SK-N-SH treated with all-trans-retinoic acid at 6 μM for 48 hours (cell line): ENCODE measurements around the gene CCDC85C.

Experiments
- ATAC-seq: fragments of 200-7000 bp; cut with Tn5 transposase; 3 replicates; pipeline ENCODE4 v1.9.1; 2020; ENCODE audit warnings: mild to moderate bottlenecking, moderate library complexity
- ARNTL ChIP-seq: fragments of 450-650 bp; formaldehyde crosslinking; IDR thresholded peaks from 2 replicates; pipeline ENCODE4 v1.5.0; 2020; ENCODE audit warnings: low read depth, mild to moderate bottlenecking, moderate library complexity, borderline replicate concordance
- BACH2 ChIP-seq: fragments of 250-450 bp; sonication (Bioruptor Pico); IDR thresholded peaks from 2 replicates; pipeline ENCODE4 v1.9.0; 2021; ENCODE audit warnings: mild to moderate bottlenecking, borderline replicate concordance
- ESRRG ChIP-seq: fragments of 250-450 bp; sonication (Bioruptor Pico); IDR thresholded peaks from 2 replicates; pipeline ENCODE4 v1.6.1; 2021; ENCODE audit warnings: mild to moderate bottlenecking
- GLIS3 ChIP-seq: fragments of 250-450 bp; sonication (Bioruptor Pico); IDR thresholded peaks from 2 replicates; pipeline ENCODE4 v1.5.0; 2020; ENCODE audit warnings: mild to moderate bottlenecking, moderate library complexity
- ISL1 ChIP-seq: fragments of 250-450 bp; sonication (Bioruptor Pico); IDR thresholded peaks from 2 replicates; pipeline ENCODE4 v2.1.2; 2022; ENCODE audit warnings: mild to moderate bottlenecking, moderate library complexity
- OSR1 ChIP-seq: fragments of 250-450 bp; sonication (Bioruptor Pico); IDR thresholded peaks from 2 replicates; pipeline ENCODE4 v1.8.0; 2022; ENCODE audit warnings: moderate library complexity, mild to moderate bottlenecking, inconsistent platforms
- PPARA ChIP-seq: fragments of 250-450 bp; sonication (Bioruptor Pico); IDR thresholded peaks from 2 replicates; pipeline ENCODE4 v1.5.0; 2020; ENCODE audit warnings: mild to moderate bottlenecking, borderline replicate concordance
- SNAI2 ChIP-seq: fragments of 250-450 bp; sonication (Bioruptor Pico); IDR thresholded peaks from 2 replicates; pipeline ENCODE4 v1.5.0; 2020; ENCODE audit warnings: mild to moderate bottlenecking, moderate library complexity
- TCF4 ChIP-seq: fragments of 250-450 bp; sonication (Bioruptor Pico); IDR thresholded peaks from 2 replicates; pipeline ENCODE4 v1.8.0; 2021; ENCODE audit warnings: mild to moderate bottlenecking, moderate library complexity, borderline replicate concordance
- TOX ChIP-seq: fragments of 250-450 bp; sonication (Bioruptor Pico); IDR thresholded peaks from 2 replicates; pipeline ENCODE4 v1.8.0; 2021; ENCODE audit warnings: mild to moderate bottlenecking, moderate library complexity, borderline replicate concordance
- ZC3H10 ChIP-seq: fragments of 250-450 bp; sonication (Bioruptor Pico); IDR thresholded peaks from 2 replicates; pipeline ENCODE4 v1.5.1; 2021; ENCODE audit warnings: mild to moderate bottlenecking, moderate library complexity
- ZFP3 ChIP-seq: fragments of 250-450 bp; sonication (Bioruptor Pico); IDR thresholded peaks from 2 replicates; pipeline ENCODE4 v1.5.0; 2020; ENCODE audit warnings: mild to moderate bottlenecking, moderate library complexity
- ZFP30 ChIP-seq: fragments of 450-650 bp; formaldehyde crosslinking; IDR thresholded peaks from 2 replicates; pipeline ENCODE4 v1.5.0; 2022; ENCODE audit warnings: mild to moderate bottlenecking, moderate library complexity
- ZNF565 ChIP-seq: fragments of 450-650 bp; formaldehyde crosslinking; conservative IDR thresholded peaks from 2 replicates; pipeline ENCODE4 v1.5.0; 2020; ENCODE audit warnings: low read depth, mild to moderate bottlenecking, moderate library complexity
- ZNF70 ChIP-seq: fragments of 450-650 bp; formaldehyde crosslinking; IDR thresholded peaks from 2 replicates; pipeline ENCODE4 v1.5.0; 2020; ENCODE audit warnings: mild to moderate bottlenecking, moderate library complexity
- ZNF8 ChIP-seq: fragments of 450-650 bp; formaldehyde crosslinking; IDR thresholded peaks from 2 replicates; pipeline ENCODE4 v1.5.0; 2020; ENCODE audit warnings: mild to moderate bottlenecking, moderate library complexity
- TF ChIP-seq, protein P1 (sequence below): fragments of 250-450 bp; sonication (Bioruptor Pico); IDR thresholded peaks from 2 replicates; pipeline ENCODE4 v1.5.1; 2020; ENCODE audit warnings: low read depth, mild to moderate bottlenecking, moderate library complexity
- TF ChIP-seq, protein P2 (sequence below): fragments of 250-450 bp; sonication (Bioruptor Pico); IDR thresholded peaks from 2 replicates; pipeline ENCODE4 v1.5.0; 2020; ENCODE audit warnings: mild to moderate bottlenecking, moderate library complexity
- TF ChIP-seq, protein P3 (sequence below): fragments of 250-450 bp; sonication (Bioruptor Pico); IDR thresholded peaks from 2 replicates; pipeline ENCODE4 v1.5.1; 2021; ENCODE audit warnings: mild to moderate bottlenecking, moderate library complexity
- TF ChIP-seq, protein P4 (sequence below): fragments of 250-450 bp; sonication (Bioruptor Pico); IDR thresholded peaks from 2 replicates; pipeline ENCODE4 v1.8.0; 2020; ENCODE audit warnings: mild to moderate bottlenecking, moderate library complexity, borderline replicate concordance

Gene CCDC85C

DNA sequence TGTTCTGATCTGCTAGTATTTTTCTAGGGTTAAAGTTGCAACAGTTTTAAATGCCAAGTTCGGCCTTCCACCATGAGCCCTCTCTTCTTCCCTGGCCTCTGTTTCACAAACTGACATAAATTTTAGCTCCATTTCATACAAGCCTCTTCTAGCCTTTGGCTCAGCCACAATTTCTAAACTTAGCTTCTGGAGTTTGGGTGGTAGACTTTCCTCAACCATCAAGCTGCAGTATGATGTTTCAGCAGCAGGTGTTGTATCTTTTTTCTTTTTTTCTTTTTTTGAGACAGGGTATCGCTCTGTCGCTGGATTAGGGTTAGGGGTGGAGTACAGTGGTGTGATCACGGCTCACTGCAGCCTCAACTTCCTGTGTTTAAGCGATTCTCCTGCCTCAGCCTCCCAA, 152.8 kb downstream of the CCDC85C start:
- no peak for TF ChIP-seq ZNF565
- no peak for TF ChIP-seq ZFP3
- TF ChIP-seq PPARA (CRISPR knock-in tag): no peak
- TF ChIP-seq, all 23 proteins: peak for 0
- no peak for ATAC-seq

DNA sequence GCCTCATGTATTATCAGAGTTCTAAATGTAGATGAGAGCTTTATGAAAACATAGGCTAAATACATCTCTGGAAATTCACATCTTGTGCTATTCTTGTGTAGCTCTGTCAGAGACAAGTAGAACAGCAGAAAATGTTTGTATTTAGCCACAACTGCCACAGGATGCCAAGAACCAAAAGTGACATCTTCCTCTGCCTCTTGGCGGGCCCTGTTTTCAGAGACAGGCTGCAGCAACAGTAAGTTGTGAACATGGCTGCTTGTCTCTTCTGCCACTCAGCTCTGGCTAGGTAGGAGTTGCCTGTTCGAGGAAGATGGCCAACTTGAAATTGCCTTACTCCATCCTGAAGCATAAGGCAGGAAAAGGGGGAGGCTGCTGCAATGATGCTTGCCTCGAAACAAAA, 153.7 kb downstream of the CCDC85C start:
- no peak for ATAC-seq

More for the DNA sequence above, 153.7 kb downstream of the CCDC85C start:
- no peak for TF ChIP-seq ZFP3
- no peak for TF ChIP-seq PPARA (CRISPR knock-in tag)
- TF ChIP-seq ZC3H10 (CRISPR knock-in tag): no peak
- TF ChIP-seq ZNF70 (CRISPR knock-in tag): no peak
- no peak for TF ChIP-seq ARNTL (CRISPR knock-in tag)
- TF ChIP-seq OSR1 (CRISPR knock-in tag): no peak
- TF ChIP-seq TOX (CRISPR knock-in tag): no peak
- TF ChIP-seq, protein P1, sequence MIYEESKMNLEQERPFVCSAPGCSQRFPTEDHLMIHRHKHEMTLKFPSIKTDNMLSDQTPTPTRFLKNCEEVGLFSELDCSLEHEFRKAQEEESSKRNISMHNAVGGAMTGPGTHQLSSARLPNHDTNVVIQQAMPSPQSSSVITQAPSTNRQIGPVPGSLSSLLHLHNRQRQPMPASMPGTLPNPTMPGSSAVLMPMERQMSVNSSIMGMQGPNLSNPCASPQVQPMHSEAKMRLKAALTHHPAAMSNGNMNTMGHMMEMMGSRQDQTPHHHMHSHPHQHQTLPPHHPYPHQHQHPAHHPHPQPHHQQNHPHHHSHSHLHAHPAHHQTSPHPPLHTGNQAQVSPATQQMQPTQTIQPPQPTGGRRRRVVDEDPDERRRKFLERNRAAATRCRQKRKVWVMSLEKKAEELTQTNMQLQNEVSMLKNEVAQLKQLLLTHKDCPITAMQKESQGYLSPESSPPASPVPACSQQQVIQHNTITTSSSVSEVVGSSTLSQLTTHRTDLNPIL (CRISPR knock-in tag): no peak
- no peak for TF ChIP-seq ZNF8 (CRISPR knock-in tag)
- TF ChIP-seq TCF4 (CRISPR knock-in tag): no peak
- TF ChIP-seq, protein P2, sequence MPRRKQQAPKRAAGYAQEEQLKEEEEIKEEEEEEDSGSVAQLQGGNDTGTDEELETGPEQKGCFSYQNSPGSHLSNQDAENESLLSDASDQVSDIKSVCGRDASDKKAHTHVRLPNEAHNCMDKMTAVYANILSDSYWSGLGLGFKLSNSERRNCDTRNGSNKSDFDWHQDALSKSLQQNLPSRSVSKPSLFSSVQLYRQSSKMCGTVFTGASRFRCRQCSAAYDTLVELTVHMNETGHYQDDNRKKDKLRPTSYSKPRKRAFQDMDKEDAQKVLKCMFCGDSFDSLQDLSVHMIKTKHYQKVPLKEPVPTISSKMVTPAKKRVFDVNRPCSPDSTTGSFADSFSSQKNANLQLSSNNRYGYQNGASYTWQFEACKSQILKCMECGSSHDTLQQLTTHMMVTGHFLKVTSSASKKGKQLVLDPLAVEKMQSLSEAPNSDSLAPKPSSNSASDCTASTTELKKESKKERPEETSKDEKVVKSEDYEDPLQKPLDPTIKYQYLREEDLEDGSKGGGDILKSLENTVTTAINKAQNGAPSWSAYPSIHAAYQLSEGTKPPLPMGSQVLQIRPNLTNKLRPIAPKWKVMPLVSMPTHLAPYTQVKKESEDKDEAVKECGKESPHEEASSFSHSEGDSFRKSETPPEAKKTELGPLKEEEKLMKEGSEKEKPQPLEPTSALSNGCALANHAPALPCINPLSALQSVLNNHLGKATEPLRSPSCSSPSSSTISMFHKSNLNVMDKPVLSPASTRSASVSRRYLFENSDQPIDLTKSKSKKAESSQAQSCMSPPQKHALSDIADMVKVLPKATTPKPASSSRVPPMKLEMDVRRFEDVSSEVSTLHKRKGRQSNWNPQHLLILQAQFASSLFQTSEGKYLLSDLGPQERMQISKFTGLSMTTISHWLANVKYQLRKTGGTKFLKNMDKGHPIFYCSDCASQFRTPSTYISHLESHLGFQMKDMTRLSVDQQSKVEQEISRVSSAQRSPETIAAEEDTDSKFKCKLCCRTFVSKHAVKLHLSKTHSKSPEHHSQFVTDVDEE: no peak
- no peak for TF ChIP-seq SNAI2 (CRISPR knock-in tag)
- TF ChIP-seq BACH2: no peak
- no peak for TF ChIP-seq ISL1 (CRISPR knock-in tag)
- TF ChIP-seq ESRRG (CRISPR knock-in tag): no peak
- TF ChIP-seq GLIS3 (CRISPR knock-in tag): no peak
- TF ChIP-seq, protein P3, sequence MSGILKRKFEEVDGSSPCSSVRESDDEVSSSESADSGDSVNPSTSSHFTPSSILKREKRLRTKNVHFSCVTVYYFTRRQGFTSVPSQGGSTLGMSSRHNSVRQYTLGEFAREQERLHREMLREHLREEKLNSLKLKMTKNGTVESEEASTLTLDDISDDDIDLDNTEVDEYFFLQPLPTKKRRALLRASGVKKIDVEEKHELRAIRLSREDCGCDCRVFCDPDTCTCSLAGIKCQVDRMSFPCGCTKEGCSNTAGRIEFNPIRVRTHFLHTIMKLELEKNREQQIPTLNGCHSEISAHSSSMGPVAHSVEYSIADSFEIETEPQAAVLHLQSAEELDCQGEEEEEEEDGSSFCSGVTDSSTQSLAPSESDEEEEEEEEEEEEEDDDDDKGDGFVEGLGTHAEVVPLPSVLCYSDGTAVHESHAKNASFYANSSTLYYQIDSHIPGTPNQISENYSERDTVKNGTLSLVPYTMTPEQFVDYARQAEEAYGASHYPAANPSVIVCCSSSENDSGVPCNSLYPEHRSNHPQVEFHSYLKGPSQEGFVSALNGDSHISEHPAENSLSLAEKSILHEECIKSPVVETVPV (CRISPR knock-in tag): no peak
- no peak for TF ChIP-seq ZNF565
- no peak for TF ChIP-seq ZFP30 (CRISPR knock-in tag)
- TF ChIP-seq, protein P4, sequence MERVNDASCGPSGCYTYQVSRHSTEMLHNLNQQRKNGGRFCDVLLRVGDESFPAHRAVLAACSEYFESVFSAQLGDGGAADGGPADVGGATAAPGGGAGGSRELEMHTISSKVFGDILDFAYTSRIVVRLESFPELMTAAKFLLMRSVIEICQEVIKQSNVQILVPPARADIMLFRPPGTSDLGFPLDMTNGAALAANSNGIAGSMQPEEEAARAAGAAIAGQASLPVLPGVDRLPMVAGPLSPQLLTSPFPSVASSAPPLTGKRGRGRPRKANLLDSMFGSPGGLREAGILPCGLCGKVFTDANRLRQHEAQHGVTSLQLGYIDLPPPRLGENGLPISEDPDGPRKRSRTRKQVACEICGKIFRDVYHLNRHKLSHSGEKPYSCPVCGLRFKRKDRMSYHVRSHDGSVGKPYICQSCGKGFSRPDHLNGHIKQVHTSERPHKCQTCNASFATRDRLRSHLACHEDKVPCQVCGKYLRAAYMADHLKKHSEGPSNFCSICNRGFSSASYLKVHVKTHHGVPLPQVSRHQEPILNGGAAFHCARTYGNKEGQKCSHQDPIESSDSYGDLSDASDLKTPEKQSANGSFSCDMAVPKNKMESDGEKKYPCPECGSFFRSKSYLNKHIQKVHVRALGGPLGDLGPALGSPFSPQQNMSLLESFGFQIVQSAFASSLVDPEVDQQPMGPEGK: no peak
